Stimulated activated CD8-positive, alpha-beta memory T cell treated with anti-CD3 and anti-CD28 coated beads, Interleukin-7, amount 100 ng/mL, for 4 hours (primary cell): ENCODE data around the gene CLEC2B.
A peak's percentile ranks its signal among the peaks of the same experiment; 100 is the strongest.
"Not testable (repeated sequence)": the region's sequence is repeated elsewhere in the genome, so short reads cannot be mapped to it uniquely, and the experiment has no call there.

Experiments used
- DNase-seq, 2 donors: peaks; one replicate each; pipeline ENCODE4 v3.0.0-alpha.2; 2020; ENCODE audit warnings: low read depth in 2 of 2

CLEC2B gene

DNA sequence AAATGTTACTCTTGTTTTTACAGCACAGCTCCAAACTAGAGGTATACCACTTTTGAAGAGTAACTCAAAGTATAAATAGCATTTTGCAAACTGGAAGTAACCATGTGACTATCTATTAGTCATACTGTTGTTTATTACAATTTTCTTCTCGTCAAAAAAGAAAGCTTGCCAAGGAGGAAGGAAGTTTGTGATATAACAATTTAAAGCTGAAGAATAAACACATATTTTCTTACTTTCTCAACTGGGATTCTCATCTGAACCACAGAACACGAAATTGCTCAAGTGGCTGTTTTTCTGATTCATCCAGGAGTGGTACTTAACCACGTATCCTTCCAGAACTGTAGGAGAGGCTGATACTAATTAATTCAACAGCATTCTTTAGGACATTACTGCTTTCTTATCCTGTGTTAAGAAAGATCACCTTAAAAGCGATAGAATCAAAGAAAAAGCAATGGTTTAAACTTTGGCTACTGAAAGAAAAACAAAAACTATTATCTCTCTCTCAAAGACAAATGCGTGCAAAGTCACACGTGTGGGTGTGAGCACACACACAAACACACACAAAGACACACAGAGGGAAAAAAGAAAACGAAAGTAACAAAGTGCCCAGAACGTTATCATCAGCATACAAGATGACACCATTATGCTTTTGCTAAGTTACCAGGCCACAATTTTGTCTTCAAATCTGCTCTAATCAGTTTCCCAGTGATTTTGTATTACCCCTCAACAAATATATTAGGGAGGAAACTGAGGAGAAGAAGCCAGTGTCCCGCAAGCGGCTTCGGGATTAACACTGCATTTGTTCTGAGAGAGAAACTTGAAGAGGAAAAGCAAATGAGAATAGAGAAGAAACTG, at the start of gene CLEC2B:
CLEC2B (minus strand) TSS at position 48 of the 855 bp plus-strand sequence.
- peak in 1 of 2 donors; percentile 12 for DNase-seq

DNA sequence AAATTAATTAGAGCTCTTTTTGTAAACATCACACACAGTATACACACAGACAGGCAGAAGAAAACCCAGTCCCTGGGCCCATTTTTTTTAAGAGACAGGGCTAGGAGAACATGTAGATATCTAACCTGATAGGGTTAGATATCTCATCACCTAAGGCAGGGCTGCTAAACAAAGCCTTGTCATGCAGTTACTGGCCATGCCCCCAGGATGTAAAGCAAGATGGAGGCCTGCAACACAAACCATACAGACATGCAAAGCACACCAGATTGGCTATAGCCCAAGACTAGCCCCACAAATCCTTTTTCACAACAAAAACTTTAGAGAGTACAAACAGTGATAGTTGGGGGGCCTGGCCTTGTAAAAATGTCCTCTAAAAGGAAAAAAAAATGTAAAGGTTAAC, 42.6 kb upstream of the CLEC2B start:
- DNase-seq, result no peak

DNA sequence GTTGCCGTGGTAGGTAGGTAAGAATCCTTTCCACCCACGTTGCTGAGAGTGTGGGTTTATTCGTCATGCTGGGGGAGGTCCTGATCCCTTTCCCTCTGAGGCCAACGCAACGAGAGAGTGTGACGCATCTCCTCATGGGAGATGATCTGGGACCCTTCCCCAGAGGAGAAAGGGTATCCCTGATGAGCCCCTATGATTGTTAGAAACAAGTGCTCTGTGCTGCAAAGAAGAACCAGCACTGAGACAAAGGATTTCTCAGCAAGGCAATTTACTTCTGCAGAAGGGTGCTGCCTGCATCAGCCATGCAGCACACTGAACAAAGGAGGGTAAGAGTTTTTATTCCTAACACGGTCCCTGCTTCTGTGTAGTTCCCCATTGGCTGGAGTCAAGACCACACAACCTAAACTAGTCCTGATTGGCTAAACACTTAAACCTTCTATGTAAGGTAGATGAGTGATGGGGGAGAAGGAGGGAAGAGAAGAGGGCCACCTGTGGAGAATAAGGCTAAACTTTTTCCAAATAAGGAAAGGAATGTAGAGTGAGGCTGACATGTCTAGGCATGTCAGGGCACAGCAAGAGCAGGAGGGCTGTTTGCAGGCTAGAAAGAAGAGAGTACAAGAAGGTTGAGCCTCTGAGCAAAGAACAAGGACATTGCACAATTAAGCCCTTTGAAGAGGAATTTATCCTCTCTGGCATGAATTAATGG, 41.7 kb upstream of the CLEC2B start:
- no peak for DNase-seq

DNA sequence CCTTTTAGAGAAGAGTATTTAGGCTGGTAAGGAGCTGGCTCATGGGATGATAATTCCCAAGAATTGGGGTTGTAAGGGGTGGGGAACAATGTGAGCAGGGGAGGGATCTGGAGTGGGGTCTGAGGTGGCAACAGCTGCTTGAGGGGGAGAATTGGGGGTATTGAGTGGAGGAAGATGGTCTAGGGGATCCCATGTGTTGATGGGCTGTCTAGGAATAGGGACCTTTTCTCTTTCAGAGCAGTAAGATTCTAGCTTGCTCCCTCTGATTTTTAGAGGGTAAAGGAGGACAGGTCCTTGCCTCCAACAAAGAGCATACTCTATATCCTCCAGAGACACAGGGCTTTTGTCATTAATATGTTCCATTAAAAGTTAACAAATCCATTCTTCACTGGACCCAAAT, 40.6 kb upstream of the CLEC2B start:
- no peak for DNase-seq

DNA sequence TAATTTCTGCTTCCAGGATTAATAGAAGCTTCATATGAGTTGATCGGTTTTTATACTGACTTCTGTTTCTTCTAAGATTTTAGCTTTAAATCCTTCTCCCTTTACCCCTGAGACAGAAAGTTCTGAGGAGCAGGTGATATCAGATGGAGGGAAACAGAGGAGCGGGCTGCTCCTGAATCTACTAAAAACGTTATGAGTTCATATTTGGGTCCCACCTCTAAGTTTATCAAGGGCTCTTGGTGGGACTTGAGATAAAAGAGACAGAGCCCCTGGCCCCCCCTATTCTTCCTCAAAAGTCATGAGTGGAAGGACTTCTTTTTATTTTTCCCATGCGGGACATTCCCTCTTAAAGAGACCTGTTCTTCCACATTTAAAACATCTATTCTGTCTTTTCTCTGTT, 39.2 kb upstream of the CLEC2B start:
- no peak for DNase-seq

DNA sequence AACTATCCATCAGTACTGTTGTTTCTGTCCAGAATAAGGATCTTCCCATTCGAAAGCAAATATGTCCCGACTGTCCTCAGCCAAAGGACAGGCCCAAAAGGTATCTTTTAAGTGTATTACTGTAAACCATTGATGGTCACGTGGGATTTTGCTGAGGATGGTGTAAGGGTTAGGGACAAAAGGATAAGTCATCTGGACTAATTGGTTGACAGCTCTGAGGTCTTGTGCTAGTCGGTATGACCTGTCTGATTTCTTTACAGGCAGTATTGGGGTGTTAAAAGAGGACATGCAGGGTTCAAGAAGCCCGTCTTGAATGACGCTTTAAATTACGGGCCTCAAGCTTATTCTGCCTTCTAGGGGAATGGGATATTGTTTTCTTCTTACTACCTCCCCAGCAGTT, 38.6 kb upstream of the CLEC2B start:
- DNase-seq, result no peak

DNA sequence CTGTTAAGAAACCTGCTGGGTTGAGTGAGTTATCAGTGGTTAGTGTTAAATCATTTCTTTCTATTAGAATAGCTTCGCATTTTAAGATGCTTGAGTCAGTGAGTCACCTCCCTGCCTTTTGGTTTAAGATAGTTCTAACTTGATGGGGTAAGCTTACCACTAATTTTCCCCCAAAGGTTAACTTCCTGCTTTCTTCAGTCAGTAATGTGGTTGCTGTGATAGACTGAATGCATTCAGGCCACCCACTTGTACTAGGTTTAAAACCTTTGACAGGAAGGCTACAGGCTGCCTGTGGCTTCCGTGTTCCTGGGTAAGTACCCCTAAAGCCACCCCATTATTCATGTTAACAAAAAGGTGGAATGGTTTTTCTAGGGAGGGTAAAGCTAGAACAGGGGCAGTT, 37.7 kb upstream of the CLEC2B start:
- peak; percentile 38 to 42 for DNase-seq

DNA sequence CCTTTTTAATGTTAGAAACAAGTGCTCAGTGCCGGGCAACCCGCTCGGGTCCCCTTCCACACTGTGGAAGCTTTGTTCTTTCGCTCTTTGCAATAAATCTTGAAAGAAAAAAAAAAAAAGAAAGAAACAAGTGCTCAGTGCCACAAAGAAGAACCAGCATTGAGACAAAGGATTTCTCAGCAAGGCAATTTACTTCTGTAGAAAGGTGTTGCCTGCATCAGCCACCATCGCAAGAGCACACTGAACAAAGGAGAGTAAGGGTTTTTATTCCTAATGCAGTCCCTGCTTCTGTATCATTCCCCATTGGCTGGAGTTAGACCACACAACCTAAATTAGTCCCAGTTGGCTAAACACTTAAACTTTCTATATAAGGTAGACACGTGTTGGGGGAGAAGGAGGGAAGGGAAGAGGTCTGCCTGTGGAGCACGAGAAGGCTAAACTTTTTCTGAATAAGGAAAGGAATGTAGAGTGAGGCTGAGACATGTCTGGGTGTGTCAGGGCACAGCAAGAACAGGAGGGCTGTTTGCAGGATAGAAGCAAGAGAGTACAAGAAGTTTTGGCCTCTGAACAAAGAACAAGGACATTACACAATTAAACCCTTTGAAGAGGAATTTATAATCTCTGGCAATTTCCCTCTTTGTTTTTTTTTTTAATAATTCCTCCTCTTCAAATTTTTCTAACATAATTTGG, 33.5 kb upstream of the CLEC2B start:
- no peak for DNase-seq

DNA sequence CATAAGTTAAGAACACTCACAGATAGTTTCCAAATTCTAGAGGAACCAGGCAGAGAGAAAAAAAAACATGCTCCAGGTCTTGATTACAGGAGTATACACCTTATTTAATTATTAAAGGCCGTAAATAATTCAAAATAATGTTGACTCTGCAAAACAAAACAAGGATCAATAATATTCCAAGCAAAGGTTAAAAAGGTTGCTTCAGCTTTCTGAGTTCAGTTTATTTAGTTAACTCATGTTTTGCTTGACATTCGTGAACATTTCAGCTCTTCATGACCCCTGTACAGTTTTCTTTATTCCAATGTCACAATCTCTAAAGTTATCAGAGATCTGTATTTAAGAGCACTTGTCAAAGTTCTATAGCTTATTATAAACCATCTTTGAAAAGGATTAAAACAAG, 31.8 kb upstream of the CLEC2B start:
- DNase-seq, result no peak

DNA sequence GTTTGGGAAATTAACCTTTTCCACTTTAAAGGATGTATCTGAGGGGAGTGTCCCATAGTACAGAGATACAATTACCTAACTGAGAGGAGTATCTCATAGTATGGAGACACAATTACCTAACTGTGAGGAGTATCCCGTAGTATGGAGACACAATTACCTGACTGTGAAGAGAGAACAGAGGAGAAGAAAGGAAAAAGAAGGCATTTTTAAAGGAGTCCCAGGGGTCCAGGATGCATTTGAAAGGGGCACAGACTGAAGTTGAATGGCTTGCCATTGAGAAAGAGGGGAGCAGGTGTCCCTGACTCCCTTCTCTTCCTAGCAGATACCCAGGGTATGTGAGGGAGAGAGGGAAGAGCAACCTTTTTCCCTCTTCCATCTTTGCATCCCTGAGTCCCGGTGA, 30.1 kb upstream of the CLEC2B start:
- DNase-seq, result no peak

DNA sequence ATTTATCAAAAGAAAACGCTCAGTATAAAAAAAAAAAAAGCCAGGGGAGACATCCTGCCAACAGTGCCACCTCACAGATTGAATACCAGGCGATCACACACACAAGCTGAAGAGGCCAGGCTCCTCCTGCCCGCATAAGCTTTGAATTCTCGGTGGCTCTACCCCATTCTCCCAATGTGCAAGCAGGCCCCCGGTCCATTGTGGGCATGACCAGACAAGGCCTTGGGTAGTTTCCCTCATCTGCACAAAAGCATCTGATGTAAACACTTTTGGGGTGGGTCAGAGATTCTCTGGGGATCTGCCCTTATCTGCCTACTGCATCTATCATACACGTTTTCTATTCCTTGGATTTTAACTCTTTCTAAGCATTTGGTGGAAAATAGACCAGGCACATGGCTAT, 28.4 kb upstream of the CLEC2B start:
- no peak for DNase-seq

DNA sequence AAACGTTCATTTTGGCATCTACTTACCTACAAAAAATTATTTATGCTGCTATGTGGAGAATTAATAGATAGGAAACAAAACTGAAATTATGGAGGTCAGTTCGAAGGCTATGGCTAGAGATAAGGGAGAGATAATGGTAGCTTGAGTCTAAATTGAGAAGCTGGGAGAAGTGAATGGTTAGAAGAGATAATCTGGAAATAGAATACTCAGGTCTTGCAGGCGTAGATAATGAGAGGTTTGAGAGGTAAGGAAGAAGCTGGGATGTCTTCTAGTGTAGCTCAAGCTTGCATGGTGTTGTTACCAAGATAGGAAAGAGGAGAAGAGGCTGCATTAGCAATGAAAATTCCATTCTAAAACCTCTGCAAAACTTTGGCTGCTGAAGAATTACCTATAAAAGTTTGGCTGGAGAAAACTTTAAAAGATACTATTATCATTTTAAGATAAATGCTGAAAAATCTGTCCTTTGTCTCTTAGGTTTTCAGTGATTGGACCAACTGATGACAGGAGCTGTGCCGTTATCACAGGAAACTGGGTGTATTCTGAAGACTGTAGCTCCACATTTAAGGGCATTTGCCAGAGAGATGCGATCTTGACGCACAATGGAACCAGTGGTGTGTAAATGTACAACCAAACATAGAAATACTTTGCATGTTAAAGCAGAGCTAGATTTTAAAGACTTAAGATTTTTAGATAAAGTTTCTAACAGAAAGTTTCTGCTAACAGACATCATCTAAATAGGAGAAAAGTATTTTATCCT, 26.2 kb upstream of the CLEC2B start:
- DNase-seq, result no peak

DNA sequence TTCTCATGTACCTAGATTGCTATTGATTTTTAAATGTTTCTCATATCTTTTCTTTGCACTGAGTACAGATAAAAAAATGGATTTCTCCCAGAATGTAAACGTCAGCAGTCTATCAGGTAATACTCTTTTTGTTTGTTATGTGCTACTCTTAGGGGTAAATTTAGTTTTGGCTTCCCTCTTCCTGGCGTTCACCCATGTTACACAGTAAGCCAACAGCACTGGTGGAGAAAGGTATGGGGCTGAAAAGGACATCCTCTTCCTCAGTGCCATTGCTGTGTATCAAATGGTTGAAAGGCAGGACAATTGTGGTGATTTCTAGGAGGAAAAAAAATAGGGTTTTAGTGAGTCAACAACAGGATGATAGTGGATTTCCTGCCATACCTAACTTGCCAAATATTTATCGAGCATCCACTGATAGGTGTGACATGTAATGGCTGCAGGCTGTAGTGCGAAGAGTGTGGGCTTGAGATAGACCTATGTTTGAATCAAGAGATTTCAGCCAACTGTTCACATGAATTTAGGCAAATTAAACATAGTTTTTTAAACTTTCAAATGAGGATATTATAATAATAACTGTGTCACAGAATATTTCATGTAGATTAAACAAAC, 19.6 kb upstream of the CLEC2B start:
- no peak for DNase-seq

DNA sequence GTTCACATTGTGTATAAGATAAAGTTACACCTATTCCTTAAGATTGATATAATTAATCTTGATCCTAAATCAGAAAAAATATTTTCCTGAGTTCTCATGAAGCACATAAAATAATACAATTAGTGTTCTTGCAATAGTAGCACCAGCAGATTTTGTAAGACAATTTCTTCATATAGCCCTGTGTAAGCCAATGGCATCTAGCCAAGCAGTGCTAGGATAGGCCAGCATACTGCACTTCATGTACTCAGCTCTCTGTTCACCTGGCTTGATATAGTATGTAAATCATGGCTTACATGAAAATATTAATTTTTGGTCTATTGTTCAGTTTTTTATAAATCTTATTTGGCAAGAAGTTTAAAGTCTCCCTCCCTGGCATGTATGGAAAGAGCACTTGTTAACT, 14.0 kb upstream of the CLEC2B start:
- no peak for DNase-seq

DNA sequence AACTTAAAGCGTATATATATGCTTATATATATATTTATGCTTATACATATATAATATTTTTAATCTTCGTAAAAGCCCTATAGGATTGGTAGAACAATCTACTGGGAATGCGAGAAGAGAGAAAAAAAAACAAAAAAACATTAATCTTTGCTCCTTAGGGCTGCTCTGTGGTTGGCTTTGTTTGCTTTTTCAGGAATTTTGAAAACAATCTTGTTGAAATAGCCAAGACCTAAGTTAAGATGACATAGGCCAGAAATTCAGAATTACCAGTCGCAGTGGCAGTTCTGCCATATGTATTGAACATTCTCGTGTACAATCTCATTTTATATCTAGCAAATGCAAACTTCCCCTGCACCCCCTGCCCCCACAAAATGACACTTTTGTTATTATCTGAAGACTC, 12.8 kb upstream of the CLEC2B start:
- DNase-seq, result no peak

DNA sequence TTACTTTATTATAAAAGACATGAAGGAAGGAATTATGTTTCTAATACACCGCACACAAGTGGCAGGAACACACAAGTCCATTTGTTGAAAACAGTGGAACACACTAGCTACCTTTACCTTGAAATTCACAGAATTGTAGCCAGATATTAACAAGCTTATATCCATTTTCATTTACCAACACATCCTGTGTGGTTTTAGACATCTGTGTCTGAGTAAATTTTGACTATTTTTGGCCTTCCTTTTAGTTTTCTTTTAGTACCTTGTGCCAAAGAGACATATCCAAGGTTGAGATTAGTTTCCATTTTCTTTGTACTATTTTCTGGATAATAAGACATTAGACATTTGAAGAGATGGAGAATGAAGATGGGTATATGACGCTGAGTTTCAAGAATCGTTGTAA, 12.1 kb upstream of the CLEC2B start, which contains the start of gene KLRF2:
KLRF2 (plus strand) TSS at position 244 of the 400 bp plus-strand sequence; CDS start at position 351, 107 bp downstream.
- no peak for DNase-seq

DNA sequence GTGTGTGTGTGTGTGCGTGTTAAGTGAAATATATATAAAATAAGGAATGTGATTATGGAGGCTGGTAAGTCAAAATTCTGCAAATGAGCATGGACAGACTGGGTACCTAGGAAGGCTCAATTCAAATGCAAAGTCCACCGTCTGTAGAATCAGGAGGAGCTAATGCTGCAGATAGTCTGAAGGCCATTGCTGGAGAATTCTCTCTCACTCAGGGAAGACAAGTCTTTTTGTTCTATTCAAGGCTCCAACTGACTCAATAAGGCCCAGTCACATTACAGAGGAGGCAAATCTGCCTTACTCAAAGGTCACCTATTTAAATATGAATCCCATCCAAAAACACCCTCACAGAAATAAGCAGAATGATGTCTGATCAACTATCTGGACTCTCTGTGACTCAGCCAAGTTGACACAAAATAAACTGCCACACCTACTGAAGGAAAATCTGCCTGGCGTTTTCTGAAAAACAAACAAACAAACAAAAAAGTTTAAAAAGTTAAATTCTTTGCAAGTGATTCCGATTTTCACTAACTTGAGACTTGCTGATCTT, 11.5 kb upstream of the CLEC2B start:
- DNase-seq, result no peak

DNA sequence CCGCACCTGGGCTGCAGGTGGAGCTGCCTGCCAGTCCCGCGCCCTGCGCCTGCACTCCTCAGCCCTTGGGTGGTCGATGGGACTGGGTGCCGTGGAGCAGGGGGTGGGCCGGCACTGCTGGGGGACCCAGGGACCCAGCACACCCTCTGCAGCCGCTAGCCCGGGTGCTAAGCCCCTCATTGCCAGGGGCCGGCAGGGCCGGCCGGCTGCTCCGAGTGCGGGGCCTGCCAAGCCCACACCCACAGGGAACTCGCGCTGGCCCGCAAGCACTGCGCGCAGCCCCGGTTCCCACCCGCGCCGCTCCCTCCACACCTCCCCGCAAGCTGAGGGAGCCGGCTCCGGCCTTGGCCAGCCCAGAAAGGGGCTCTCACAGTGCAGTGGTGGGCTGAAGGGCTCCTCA, 7.0 kb upstream of the CLEC2B start:
- not testable (repeated sequence) for DNase-seq

DNA sequence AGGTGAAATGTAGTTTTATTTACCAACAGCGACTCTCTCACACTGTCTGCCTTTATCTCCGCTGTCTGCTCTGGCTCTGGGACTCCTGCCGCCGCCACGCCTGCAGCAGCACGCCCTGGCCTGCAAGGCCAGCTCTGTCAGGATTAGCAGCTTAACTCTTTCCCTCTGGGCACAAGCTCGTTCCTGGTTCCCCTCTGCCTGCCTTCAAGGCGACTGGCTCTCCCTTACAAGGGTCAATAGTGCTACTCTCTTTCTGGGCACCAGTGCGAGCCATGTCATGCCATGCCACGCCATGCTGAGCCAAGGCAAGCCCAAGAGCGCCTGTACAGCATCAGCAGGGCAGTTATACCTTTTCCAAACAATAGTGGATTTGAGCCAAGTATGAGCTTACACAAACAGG, 3.6 kb upstream of the CLEC2B start:
- no peak for DNase-seq

DNA sequence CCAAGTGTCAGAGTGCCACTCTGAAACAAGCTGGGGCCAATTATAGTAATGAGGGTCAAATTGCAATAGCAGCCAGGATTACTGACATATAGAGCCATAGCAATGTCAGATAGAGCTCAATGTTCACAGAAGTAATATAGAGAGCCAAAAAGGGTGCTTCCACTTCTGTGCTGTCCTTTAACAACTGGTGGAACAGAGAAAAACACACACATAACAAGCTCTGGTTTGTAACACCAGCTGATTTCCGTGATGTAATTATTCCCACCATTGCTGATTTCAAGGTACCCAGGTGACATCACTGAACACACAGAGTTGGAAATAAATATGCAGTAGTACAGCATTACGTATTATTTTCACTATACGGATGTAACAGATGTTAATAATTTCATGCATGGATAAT, 3.0 kb upstream of the CLEC2B start:
- no peak for DNase-seq

DNA sequence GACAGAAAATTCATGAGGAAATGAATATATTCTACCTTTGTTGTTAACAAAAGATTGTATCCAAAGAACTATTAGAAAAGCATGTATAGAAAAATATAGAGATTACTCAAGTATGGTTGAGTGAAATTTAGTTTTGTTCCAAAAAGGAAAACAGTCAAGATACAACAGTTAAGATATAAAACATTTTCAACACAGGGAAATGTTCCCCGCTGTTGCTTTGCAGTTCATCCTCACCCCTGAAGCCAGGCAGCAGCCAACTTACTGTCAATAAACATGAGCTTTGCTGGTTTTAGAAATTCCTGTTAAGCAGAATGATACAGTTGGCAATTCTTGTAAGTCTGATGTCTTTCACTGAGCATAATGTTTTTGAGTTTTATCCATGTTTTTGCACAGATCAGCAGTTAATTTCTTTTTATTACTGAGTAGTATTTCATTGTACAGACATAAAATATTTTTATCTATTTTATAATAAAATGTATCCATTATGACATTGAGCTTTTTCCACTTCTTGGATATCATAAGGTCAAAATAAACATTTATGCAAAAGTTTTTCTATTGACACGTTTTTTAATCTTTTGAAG, 1.2 kb upstream of the CLEC2B start:
- no peak for DNase-seq
